Urothelium cell line (cell line): ENCODE results near the gene SOSTDC1.
A peak's percentile ranks its signal among the peaks of the same experiment; 100 is the strongest.
"Not testable (repeated sequence)": the region's sequence is repeated elsewhere in the genome, so short reads cannot be mapped to it uniquely, and the experiment has no call there.

ENCODE experiments used
- DNase-seq: peaks from one replicate; pipeline ENCODE4 v3.0.0; 2011; ENCODE audit warnings: low spot score, mixed read lengths
- FAIRE-seq: peaks from 2 replicates; lab custom pipeline; 2011; peaks lifted over from hg19 to GRCh38; lab: Jason Lieb, UNC

Gene SOSTDC1, protein sequence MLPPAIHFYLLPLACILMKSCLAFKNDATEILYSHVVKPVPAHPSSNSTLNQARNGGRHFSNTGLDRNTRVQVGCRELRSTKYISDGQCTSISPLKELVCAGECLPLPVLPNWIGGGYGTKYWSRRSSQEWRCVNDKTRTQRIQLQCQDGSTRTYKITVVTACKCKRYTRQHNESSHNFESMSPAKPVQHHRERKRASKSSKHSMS

GRCh38 chr7:16465469-16466361 is at the start of gene SOSTDC1:
Gene SOSTDC1 (minus strand): TSS chr7:16465738. CDS start chr7:16465668, 70 bp downstream.
- no peak for FAIRE-seq
- no peak for DNase-seq

- FAIRE-seq (no peak), DNase-seq (no peak)
Measured at GRCh38 chr7:16514729-16515128, 49.2 kb upstream of the SOSTDC1 start.

DNA sequence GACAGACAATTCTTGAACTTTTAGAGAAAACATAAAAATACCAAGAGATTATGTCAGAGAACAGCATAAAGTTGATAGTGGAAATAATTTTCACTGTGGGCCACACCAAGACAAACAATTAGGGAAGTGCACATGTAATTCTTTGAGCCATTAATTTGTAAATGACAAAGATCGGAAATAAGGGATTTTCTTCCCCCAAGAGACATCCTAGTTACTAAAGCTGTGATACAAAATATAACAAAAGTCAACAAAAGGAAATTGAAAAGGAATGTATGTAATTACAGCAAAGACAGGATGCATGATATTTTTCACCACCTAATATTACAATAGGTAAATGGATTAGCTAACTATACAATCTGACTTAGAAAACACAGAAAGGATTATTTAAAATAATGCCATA is 48.7 kb upstream of the SOSTDC1 start:
- FAIRE-seq (no peak), DNase-seq (no peak)

DNA sequence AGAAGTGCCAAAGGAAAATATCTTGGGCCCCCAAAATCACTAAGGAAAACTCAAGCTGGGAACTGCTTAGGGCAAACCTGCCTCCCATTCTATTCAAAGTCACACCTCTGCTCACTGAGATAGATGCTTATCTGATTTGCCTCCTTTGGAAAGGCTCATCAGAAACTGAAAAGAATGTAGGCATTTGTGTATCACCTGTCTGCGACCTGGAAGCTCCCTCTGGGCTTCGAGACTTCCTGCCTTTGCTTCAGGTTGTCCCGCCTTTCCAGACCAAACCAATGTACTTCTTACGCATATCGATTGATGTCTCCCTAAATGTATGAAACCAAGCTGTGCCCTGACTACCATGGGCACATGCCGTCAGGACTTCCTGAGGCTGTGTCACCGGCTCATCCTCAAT is 46.6 kb upstream of the SOSTDC1 start:
- FAIRE-seq (no peak), DNase-seq (no peak)

DNA sequence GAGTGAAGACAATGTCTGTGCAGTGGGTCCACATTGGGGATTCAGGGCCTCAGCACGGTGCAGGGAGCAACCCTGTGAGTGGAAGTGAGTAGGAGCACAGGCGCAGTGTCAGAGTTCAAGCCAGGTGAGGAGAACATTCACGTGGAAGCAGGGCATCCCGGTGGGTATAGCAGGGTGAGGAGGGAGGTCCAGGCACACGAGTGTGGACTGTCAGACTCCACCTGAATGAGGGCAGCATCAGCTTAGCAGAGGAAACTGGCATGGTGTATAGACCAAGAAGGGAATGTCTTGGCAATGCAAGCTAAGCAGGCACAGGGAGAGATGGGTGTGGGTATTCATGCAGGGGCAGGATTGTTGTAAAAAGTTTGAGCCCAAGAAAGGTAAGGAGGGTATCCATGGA is 45.8 kb upstream of the SOSTDC1 start:
- FAIRE-seq (peak; percentile 48), DNase-seq (no peak)

GRCh38 chr7:16509829-16510228 is 44.3 kb upstream of the SOSTDC1 start:
- DNase-seq = no peak
- FAIRE-seq = no peak

DNA sequence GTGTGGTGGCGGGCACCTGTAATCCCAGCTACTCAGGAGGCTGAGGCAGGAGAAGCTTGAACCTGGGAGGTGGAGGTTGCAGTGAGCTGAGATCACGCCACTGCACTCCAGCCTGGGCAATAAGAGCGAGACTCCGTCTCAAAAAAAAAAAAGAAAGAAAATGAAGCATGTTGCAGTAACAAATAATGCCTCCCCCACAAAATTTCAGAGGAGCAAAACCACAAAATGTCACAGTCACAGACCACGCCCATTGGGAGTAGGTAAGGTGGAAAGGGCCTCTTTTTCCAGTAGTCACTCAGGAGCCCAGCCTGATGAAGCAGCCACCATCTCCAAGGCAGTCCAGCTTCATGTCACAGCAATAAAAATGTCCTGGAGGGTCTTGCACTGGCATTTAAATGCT is 40.9 kb upstream of the SOSTDC1 start:
- DNase-seq, FAIRE-seq: not testable (repeated sequence)

GRCh38 chr7:16504019-16504418 is 38.5 kb upstream of the SOSTDC1 start:
- peak; percentile 70 for DNase-seq
- FAIRE-seq = no peak

GRCh38 chr7:16502303-16502702 is 36.8 kb upstream of the SOSTDC1 start:
- no peak for FAIRE-seq
- DNase-seq = no peak

DNA sequence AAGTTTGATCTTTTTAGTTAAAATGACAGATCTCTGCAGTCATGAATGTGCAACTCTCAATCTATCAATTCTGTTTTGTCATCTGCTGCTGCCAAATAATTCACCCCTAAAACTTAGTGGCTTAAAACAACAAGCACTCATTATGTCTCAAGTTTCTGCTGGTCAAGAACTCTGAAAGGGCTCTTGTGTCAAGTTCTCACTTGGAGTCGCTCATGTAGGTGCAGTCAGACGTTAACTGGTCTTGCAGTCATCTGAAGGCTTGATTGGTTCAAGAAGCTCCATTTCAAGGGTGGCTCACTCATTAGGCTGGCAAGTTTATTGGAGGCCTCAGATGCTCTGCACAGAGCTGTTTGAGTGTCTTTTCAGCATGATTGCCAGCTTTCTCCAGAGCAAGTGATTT is 32.6 kb upstream of the SOSTDC1 start:
- no peak for DNase-seq
- no peak for FAIRE-seq

- DNase-seq = no peak
- FAIRE-seq = no peak
Measured at GRCh38 chr7:16494955-16495719, 29.6 kb upstream of the SOSTDC1 start.

DNA sequence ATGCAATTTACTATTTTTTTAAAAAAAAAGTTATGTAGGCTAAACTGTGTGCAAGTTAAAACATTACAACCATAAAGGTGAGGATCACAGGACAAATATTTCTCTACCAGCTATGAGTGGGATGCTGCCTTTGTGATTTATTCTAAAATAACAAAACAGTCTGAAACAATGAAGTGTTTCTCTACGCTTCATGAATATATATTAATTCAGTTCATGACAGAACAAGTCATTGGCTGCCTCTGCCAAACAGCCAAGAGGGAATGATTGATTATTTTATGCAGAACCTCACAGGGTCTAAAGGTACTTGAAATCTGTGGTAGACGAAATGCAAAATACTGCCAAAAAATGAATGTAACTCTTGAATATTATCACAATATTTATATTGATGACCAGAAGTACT is 29.0 kb upstream of the SOSTDC1 start:
- no peak for FAIRE-seq
- DNase-seq = no peak

GRCh38 chr7:16493266-16493665 is 27.7 kb upstream of the SOSTDC1 start:
- no peak for DNase-seq
- FAIRE-seq = no peak

DNA sequence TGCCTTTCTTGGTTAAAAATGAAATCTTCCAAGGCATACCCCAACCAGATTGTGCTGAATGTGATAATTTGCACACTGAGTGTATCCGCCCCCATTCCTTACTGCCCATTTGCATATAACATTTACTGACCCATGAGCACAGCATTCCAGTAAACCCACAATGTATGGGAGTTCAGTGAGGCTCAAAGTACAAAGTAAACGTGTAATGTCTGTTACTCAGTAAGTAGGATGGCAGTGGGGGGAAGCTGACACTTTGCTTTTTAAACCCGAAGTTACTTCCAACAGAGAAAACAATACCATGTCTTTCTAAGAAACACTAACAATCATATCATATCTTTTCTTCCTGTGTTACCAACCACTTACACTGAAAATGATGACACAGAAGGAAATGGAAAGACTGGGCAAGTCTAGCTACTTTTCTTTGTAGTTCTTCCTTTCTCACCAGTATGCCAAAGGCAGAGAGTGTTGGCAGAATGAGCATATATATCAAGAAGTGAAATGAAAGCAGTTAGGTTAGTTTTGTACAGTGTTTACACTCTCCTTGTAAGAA is 27.1 kb upstream of the SOSTDC1 start:
- DNase-seq = no peak

GRCh38 chr7:16491148-16491547 is 25.6 kb upstream of the SOSTDC1 start:
- FAIRE-seq (no peak), DNase-seq (no peak)

More for the DNA sequence above, 27.1 kb upstream of the SOSTDC1 start:
- FAIRE-seq = peak; percentile 40

GRCh38 chr7:16484453-16485158 is 19.1 kb upstream of the SOSTDC1 start:
- FAIRE-seq (peak; percentile 91), DNase-seq (peak; percentile 82)

DNA sequence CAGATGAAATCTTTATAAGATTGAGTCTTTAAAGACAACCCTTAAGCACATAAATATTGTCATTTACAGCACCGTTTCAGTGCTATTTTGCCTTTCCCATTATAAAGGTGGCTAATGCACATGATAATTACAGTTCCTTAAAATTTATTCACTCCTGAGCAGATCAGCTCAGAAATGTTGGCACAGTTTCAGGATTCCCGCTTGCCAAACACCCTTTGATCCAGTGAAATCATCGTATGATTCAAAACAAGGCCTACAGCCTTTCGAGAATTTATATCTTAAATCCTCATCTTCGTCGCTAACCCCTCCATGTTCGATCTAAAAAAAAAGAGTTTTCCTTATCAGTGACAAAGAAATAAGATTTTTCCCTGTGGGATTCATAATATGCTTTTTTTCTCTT is 14.1 kb upstream of the SOSTDC1 start:
- DNase-seq = no peak
- FAIRE-seq = no peak

- FAIRE-seq = peak; percentile 53
Measured at GRCh38 chr7:16479161-16479560, 13.6 kb upstream of the SOSTDC1 start.

GRCh38 chr7:16471933-16472332 is 6.4 kb upstream of the SOSTDC1 start:
- no peak for DNase-seq
- no peak for FAIRE-seq

More at GRCh38 chr7:16479161-16479560, 13.6 kb upstream of the SOSTDC1 start:
- DNase-seq = no peak

DNA sequence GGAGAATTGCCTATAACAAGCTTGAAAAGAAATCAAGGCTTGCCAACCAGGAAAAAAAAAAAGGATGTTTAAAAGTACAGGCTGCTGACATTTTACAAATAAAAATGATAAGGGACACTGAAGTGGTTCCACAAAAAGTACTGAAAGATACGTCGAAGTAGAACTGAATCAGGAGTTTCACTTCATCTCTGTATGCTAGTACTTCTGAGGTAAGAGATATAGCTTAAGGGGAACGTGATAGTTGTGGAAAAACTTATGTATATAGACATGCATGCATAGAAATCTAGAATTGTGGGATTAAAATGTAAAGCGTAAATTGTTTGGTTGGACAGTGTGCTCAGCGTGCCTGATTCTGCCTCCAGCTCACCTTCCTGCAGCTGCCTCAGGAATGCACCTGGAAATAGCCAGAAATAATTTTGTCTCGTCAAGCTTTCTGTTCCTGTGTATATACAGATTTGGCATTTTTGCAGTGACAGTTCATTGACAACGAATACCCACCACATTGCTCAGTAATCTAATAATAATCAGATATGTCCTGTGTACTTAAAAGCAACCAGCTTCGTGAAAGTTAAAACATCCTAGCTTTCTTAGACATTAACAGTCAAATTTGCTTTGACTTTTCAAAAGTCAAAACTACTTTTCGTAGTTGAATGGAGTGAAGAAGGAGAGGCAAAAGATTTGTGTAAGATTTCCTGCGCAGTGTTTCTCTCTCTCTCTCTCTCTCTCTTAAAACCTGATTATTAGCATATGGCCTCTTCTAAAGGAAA is 1.4 kb downstream of the SOSTDC1 start:
- DNase-seq (no peak), FAIRE-seq (peak; percentile 63)
